ENCODE results near the gene ZNF697.

DNA sequence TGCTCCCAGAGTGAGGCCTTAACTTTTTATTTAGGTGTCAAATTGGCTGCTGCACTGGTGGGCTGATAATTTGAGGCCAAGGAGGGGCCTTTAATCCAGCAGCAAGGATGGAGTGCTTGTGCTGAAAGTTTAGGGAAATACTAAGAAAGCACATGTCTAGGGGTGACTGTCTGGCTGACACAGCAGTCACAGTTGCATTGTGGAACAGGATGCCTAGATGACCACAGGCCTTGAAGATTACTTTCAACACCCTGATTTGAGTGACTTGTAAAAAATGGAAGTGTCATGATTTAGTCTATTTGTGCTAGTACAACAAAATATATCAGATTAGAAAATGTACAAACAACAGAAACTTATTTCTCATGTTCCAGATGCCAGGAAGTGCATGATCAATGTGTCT, 57.7 kb downstream of the ZNF697 start:
- TF ChIP-seq, protein P1, sequence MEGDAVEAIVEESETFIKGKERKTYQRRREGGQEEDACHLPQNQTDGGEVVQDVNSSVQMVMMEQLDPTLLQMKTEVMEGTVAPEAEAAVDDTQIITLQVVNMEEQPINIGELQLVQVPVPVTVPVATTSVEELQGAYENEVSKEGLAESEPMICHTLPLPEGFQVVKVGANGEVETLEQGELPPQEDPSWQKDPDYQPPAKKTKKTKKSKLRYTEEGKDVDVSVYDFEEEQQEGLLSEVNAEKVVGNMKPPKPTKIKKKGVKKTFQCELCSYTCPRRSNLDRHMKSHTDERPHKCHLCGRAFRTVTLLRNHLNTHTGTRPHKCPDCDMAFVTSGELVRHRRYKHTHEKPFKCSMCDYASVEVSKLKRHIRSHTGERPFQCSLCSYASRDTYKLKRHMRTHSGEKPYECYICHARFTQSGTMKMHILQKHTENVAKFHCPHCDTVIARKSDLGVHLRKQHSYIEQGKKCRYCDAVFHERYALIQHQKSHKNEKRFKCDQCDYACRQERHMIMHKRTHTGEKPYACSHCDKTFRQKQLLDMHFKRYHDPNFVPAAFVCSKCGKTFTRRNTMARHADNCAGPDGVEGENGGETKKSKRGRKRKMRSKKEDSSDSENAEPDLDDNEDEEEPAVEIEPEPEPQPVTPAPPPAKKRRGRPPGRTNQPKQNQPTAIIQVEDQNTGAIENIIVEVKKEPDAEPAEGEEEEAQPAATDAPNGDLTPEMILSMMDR (IDR thresholded peaks at IDR 0.05) = no peak
- no peak for TF ChIP-seq POLR2A (IDR thresholded peaks at IDR 0.05)
